Raji (cell line): ENCODE results near the gene GRHL1.

Source experiments
- POLR2A ChIP-seq: IDR thresholded peaks from 2 replicates; pipeline ENCODE4 v1.6.1; 2011; ENCODE audit warnings: low read depth, low read length, control low read depth; ENCODE audit not compliant: insufficient read depth

The GRHL1 gene

GRCh38 chr2:9991829-9992273, 40.4 kb downstream of the GRHL1 start:
- no peak for TF ChIP-seq POLR2A

GRCh38 chr2:9992427-9993187, 41.1 kb downstream of the GRHL1 start:
- no peak for TF ChIP-seq POLR2A

- TF ChIP-seq POLR2A: no peak
These were observed 42.1 kb downstream of the GRHL1 start for GRCh38 chr2:9993488-9994165.

- TF ChIP-seq POLR2A: no peak
These were observed 43.0 kb downstream of the GRHL1 start for GRCh38 chr2:9994462-9994861.

- no peak for TF ChIP-seq POLR2A
These were observed 43.6 kb downstream of the GRHL1 start for GRCh38 chr2:9995059-9995458.

- TF ChIP-seq POLR2A: no peak
These were observed 44.8 kb downstream of the GRHL1 start for GRCh38 chr2:9996321-9996720.

- no peak for TF ChIP-seq POLR2A
These were observed 46.4 kb downstream of the GRHL1 start for GRCh38 chr2:9997936-9998335.

GRCh38 chr2:9998916-9999654, 47.6 kb downstream of the GRHL1 start:
- TF ChIP-seq POLR2A: no peak

- TF ChIP-seq POLR2A: no peak
These were observed 48.2 kb downstream of the GRHL1 start for GRCh38 chr2:9999693-10000092.

- no peak for TF ChIP-seq POLR2A
These were observed 49.0 kb downstream of the GRHL1 start for GRCh38 chr2:10000541-10000940.

GRCh38 chr2:10001586-10001985, 50.1 kb downstream of the GRHL1 start:
- TF ChIP-seq POLR2A: no peak

- TF ChIP-seq POLR2A: no peak
These were observed 50.6 kb downstream of the GRHL1 start for GRCh38 chr2:10002109-10002508.

- no peak for TF ChIP-seq POLR2A
These were observed 51.2 kb downstream of the GRHL1 start for GRCh38 chr2:10002681-10003080.

GRCh38 chr2:10003206-10004125, 52.0 kb downstream of the GRHL1 start:
- TF ChIP-seq POLR2A: no peak

GRCh38 chr2:10004401-10004800, 52.9 kb downstream of the GRHL1 start:
- TF ChIP-seq POLR2A: no peak
